GM19023 (cell line): Measurements from ENCODE around the gene ANKRD49.
A peak's percentile ranks its signal among the peaks of the same experiment; 100 is the strongest.
"Not testable (repeated sequence)": the region's sequence is repeated elsewhere in the genome, so short reads cannot be mapped to it uniquely, and the experiment has no call there.

Experiments used
- ATAC-seq: cut with Tn5 transposase; IDR thresholded peaks from one replicate; pipeline ENCODE4 v1.9.1; 2021; ENCODE audit warnings: mild to moderate bottlenecking, moderate library complexity; ENCODE audit not compliant: unreplicated experiment

ANKRD49 gene

DNA sequence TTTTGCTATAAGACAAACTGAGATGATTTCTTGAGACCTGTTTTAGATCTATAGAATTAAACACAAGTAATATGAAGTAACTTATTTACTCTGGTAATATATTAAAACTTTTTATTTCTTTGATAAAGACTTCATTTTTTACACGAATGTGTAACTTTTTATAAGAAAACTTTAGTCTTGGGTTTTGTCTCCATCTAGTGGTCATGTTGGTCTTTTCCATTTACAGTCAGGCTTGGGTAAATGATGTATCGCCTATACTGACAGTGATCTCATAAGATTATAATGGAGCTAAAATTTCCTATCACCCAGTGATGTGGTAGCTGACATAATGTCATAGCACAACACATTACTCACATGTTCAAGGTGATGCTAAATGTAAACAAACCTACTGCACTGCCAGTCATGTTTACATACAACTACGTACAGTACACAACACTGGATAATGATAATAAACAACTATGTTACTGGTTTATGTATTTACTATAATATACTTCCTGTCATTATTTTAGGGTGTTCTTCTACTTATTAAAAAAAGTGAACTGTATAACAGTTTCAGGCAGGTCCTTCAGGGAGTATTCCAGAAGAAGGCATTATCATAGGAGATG is 11.0 kb downstream of the ANKRD49 start:
- no peak for ATAC-seq

- not testable (repeated sequence) for ATAC-seq
Measured at GRCh38 chr11:94506513-94506912, 12.7 kb downstream of the ANKRD49 start.

DNA sequence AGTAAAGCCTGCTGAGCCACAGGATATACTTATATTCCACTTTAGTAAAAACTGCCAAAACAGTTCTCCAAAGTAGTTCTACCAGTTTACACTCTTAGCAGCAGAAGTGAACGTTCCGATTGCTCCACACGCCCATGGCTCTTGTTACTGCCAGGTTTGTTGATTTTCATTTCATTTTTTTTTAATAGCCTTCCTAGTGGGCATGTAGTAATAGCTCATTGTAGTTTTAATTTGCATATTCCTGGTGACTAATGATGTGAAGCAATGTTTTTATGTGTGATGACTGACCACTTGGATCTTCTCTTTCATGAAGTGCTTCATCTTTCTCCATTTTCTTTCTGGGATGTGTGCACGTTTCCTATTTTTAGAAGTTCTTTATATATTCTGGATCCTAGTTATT is 13.7 kb downstream of the ANKRD49 start:
- ATAC-seq, result no peak

GRCh38 chr11:94511932-94512781 is 18.4 kb downstream of the ANKRD49 start, which contains the start of gene C11orf97:
Gene C11orf97, plus strand, starts transcription at chr11:94512461. Its CDS starts 68 bp downstream, at chr11:94512529.
- peak; percentile 92 for ATAC-seq

DNA sequence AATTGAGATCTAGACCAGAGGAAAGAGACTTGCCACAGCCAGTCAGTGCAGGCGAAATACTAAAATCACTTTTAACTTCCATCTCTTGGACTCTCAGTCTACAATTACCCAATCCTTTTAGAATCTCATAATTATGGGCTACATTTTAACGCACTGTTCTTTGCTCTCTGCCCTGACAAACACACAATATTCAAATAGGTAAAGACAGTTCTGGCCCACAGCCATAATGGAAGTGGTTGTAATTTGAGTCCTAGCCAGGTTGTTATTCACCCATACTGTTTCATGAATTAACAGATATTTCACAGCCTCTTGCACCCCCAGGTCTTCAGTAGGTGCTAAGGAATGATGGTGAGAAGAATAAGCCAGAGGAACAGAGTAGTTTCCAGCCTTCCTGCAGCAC is 19.3 kb downstream of the ANKRD49 start:
- ATAC-seq, result no peak

DNA sequence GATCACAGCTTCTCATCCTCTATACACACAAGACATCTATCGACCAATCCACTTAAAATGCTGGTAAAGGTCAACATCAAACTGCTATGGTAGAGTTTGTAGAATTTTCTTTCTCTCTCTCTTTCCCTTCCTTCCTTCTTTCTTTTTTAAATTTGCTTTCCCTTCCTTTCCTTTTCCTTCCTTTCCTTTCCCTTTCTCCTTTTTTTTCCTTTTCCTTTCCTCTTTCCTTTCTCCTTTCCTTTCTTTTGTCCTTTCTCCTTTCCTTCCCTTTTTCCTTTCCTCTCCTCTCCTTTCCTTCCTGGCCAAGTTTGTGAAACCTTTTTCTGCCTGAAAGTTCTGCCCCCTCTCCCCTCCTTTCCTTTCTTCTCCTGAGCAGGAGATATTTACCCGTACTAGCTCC is 21.6 kb downstream of the ANKRD49 start:
- ATAC-seq, result no peak

- no peak for ATAC-seq
Measured at GRCh38 chr11:94516725-94517124, 22.9 kb downstream of the ANKRD49 start.

DNA sequence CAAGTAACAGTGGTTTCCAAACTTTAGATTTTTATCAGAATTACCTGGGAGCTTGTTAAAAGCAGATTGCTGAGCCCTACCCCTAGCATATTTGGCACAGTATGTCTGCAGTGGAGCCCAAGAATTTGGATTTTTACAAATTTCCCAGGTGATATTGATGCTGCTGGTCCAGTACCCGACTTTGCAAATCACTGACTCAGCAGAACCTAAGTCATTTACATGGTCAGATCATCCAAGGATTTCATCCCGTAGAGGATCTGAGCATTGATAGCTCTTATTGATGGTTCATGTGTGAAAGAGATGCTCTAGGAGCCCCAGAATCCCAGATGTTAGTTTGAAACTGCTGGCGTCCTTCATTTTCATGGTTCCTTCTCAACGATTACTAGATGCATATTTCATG is 24.5 kb downstream of the ANKRD49 start:
- ATAC-seq, result no peak

- no peak for ATAC-seq
Measured at GRCh38 chr11:94519478-94520084, 25.8 kb downstream of the ANKRD49 start.

DNA sequence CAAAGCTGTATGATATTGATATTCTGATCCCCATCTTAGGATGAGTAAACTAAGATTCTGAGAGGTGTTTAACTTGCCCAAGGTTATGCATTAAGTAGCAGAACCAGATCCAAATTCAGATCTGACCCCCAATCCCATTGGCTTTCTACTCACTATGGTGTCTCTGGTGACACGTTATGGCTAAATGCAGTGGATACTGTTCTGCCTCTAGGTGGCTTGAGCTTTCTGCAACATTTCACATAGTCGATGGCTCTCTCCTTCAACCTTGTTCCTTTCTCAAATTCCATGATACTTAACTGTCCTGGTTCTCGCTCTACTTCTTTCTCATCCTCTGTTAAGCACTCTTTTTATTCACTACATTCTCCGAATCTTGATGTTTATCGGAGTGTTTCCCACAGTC is 27.9 kb downstream of the ANKRD49 start:
- ATAC-seq, result no peak

DNA sequence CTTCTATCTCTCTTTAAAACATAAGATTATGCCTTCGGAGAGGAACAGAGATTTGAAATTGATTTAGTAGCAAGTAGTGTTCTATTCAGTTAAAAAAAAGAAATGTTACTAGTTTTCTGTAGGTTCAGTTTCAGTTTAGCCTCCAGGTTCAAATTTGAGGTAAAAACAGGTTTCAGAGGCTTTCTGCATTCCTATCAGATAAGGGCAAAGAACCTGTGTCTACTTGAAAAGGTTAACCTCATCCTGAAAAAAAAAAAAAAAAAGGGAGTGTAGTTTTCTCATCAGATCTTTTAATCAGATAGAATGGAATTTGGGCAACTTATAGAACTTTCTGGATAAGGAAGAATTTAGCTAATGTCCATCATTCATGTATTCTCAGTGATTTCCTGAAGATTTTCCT is 30.6 kb downstream of the ANKRD49 start:
- no peak for ATAC-seq

- no peak for ATAC-seq
Measured at GRCh38 chr11:94525546-94526324, 32.0 kb downstream of the ANKRD49 start.

- no peak for ATAC-seq
Measured at GRCh38 chr11:94526645-94527438, 33.1 kb downstream of the ANKRD49 start.

DNA sequence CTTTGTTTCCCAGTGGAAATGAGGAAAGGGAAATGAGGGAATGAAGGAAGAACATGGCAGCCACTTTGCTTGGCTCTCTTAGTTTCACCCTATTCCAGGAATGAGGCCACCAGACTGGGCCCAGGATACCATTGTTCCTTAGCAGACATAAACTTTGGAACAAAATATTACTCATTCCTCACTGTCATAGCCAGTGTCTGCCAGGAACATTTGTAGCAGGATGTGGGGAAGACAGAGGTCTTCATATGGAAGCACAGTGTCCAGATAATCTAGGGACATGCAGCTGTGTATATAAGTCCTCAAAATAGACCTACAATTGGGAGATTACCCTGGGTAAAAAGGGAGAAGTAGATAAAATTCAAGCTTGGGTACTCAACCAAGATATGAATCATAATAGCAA is 34.8 kb downstream of the ANKRD49 start:
- no peak for ATAC-seq

GRCh38 chr11:94532211-94532610 is 38.4 kb downstream of the ANKRD49 start:
- ATAC-seq, result no peak

GRCh38 chr11:94533206-94533605 is 39.4 kb downstream of the ANKRD49 start:
- no peak for ATAC-seq

- ATAC-seq, result no peak
Measured at GRCh38 chr11:94533696-94534630, 40.2 kb downstream of the ANKRD49 start.

DNA sequence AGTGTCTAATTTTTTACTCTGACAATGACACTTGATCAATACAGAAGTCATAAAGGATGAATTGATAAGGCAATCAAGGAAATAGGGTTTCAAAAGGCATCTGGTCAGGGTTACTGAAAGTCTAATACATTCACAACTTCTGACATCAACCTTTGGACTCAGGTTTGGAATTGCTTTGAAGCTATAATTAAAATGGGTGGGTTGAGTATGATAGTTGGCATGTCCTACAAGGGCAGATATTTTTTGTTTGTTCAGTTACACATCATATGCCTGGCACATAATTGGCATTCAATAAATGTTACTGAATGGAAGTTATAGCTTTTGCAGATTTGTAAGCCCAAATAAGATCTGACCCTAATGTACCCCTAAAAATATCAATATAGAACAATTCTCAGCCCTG is 42.6 kb downstream of the ANKRD49 start:
- no peak for ATAC-seq

- no peak for ATAC-seq
Measured at GRCh38 chr11:94537031-94537600, 43.3 kb downstream of the ANKRD49 start.
